ENCODE results near the gene DNER.

Gene DNER

DNA sequence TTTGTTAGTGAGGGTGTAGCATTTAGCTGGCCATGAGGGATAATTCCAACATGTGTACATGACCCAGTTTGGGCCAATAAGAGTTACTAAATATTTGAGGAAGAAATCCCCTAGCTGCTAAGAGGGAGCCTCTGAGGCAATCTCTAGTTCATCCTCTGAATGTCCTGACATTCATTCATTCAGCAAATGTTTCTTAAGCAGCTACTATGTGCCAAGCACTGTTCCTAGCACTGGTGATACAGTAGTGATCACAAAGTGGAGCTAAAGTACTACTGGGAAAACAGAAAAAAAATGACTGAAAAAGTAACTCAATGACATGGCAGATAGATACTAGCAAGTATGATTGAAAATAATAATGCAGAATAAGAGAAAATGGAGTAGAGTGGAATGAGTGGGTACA, 363.5 kb downstream of the DNER start:
- no peak for DNase-seq (ENCODE audit: low read depth in 1 of 2, low spot score in 1 of 2)
- Histone ChIP-seq H3K27ac (replicated peaks) (no peak overlapping the region), H3K4me3 (replicated peaks; ENCODE audit: insufficient read depth, low read length) (no peak overlapping the region), H3K27me3 (ENCODE audit: insufficient read depth, poor library complexity, severe bottlenecking) (no peaks in the 10 kb centered on the region)
- TF ChIP-seq GABPA (IDR thresholded peaks at IDR 0.05; ENCODE audit: low read depth): no peak
- TF ChIP-seq, protein P1, sequence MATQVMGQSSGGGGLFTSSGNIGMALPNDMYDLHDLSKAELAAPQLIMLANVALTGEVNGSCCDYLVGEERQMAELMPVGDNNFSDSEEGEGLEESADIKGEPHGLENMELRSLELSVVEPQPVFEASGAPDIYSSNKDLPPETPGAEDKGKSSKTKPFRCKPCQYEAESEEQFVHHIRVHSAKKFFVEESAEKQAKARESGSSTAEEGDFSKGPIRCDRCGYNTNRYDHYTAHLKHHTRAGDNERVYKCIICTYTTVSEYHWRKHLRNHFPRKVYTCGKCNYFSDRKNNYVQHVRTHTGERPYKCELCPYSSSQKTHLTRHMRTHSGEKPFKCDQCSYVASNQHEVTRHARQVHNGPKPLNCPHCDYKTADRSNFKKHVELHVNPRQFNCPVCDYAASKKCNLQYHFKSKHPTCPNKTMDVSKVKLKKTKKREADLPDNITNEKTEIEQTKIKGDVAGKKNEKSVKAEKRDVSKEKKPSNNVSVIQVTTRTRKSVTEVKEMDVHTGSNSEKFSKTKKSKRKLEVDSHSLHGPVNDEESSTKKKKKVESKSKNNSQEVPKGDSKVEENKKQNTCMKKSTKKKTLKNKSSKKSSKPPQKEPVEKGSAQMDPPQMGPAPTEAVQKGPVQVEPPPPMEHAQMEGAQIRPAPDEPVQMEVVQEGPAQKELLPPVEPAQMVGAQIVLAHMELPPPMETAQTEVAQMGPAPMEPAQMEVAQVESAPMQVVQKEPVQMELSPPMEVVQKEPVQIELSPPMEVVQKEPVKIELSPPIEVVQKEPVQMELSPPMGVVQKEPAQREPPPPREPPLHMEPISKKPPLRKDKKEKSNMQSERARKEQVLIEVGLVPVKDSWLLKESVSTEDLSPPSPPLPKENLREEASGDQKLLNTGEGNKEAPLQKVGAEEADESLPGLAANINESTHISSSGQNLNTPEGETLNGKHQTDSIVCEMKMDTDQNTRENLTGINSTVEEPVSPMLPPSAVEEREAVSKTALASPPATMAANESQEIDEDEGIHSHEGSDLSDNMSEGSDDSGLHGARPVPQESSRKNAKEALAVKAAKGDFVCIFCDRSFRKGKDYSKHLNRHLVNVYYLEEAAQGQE (IDR thresholded peaks at IDR 0.05; ENCODE audit: insufficient replicate concordance, low read depth): no peak
- TF ChIP-seq, protein P2, sequence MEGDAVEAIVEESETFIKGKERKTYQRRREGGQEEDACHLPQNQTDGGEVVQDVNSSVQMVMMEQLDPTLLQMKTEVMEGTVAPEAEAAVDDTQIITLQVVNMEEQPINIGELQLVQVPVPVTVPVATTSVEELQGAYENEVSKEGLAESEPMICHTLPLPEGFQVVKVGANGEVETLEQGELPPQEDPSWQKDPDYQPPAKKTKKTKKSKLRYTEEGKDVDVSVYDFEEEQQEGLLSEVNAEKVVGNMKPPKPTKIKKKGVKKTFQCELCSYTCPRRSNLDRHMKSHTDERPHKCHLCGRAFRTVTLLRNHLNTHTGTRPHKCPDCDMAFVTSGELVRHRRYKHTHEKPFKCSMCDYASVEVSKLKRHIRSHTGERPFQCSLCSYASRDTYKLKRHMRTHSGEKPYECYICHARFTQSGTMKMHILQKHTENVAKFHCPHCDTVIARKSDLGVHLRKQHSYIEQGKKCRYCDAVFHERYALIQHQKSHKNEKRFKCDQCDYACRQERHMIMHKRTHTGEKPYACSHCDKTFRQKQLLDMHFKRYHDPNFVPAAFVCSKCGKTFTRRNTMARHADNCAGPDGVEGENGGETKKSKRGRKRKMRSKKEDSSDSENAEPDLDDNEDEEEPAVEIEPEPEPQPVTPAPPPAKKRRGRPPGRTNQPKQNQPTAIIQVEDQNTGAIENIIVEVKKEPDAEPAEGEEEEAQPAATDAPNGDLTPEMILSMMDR (IDR thresholded peaks at IDR 0.05; ENCODE audit: insufficient read depth, low read length): no peak
- no peak for TF ChIP-seq POLR2AphosphoS5 (IDR thresholded peaks at IDR 0.05; ENCODE audit: low read depth)
- no peak for TF ChIP-seq SPI1 (IDR thresholded peaks at IDR 0.05; ENCODE audit: borderline replicate concordance, low read depth)

DNA sequence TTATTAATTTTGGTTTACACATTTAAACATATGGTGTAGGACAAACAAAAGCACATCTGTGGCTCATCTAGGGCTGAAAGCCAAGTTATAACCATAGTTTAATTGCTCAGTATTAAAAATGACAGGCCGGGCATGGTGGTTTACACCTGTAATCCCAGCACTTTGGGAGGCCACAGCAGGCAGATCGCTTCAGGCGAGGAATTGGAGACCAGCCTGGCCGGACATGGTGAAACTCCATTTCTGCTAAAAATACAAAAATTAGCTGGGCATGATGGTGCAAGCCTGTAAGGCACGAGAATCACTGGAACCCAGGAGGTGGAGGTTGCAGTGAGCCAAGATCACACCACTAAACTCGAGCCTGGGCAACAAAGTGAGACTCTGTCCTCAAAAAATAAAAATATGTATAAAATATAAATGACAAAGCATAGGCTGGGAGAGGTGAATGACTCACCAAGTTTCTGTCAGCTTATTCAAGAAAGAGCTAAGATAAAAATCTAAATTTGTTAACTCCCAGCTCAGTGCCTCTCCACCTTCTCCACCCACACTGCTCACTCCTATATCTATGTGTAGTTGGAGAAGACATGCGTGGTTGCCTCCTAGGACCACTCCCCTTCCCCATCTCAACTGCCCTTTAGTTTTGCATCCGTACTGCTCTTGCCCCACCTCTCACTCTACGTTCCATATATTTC, 364.1 kb downstream of the DNER start:
- no peak overlapping the region for H3K4me3 ChIP-seq (replicated peaks; ENCODE audit: insufficient read depth, low read length)
- no peak for TF ChIP-seq POLR2AphosphoS5 (IDR thresholded peaks at IDR 0.05; ENCODE audit: low read depth)
- TF ChIP-seq, protein P2 (IDR thresholded peaks at IDR 0.05; ENCODE audit: insufficient read depth, low read length): no peak
- no peak for TF ChIP-seq GABPA (IDR thresholded peaks at IDR 0.05; ENCODE audit: low read depth)
- no peak overlapping the region for H3K27ac ChIP-seq (replicated peaks)
- no peaks in the 10 kb centered on the region for H3K27me3 ChIP-seq (ENCODE audit: insufficient read depth, poor library complexity, severe bottlenecking)
- DNase-seq (ENCODE audit: low read depth in 1 of 2, low spot score in 1 of 2): no peak

DNA sequence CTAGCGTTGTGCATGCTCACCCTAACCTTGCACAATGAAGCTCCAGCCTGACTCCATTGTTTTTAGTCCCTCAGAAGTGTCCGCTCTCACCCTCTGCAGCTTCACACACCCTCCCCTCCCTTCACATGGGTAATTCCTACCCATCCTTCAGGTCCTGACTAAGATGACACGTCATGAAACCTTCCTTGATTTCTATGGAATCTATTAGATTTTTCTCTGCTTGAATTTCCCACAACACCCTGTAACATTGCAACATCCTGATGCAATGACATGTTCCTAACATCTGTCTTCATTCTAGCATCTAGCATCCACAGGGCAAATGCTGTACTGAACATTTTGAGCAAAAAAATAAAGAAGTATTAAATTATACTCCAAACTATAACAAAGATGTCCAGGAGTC, 366.2 kb downstream of the DNER start:
- H3K27me3 ChIP-seq (ENCODE audit: insufficient read depth, poor library complexity, severe bottlenecking): no peaks in the 10 kb centered on the region
- no peak overlapping the region for H3K27ac ChIP-seq (replicated peaks)
- no peak overlapping the region for H3K4me3 ChIP-seq (replicated peaks; ENCODE audit: insufficient read depth, low read length)
- TF ChIP-seq GABPA (IDR thresholded peaks at IDR 0.05; ENCODE audit: low read depth): no peak
- TF ChIP-seq POLR2AphosphoS5 (IDR thresholded peaks at IDR 0.05; ENCODE audit: low read depth): no peak
- TF ChIP-seq, protein P2 (IDR thresholded peaks at IDR 0.05; ENCODE audit: insufficient read depth, low read length): no peak
- TF ChIP-seq, protein P1 (IDR thresholded peaks at IDR 0.05; ENCODE audit: insufficient replicate concordance, low read depth): no peak
- no peak for TF ChIP-seq SPI1 (IDR thresholded peaks at IDR 0.05; ENCODE audit: borderline replicate concordance, low read depth)
- no peak for DNase-seq (ENCODE audit: low read depth in 1 of 2, low spot score in 1 of 2)
